ENCODE measurements around the gene DIABLO. TPM values are rescaled to one million over a fixed set of nuclear protein-coding genes. Genes with fewer than 3 reads are reported as not detected.

The DIABLO gene
- total RNA-seq, 2 experiments from 2014 or later = 40.3 to 46.1 TPM

Other genes with a start within 250 kb of the DIABLO start
- 1 to 10 TPM; 2.8 to 2.9 TPM for gene BCL7A, start 204.2 kb downstream of the DIABLO start, total RNA-seq
- gene MLXIP, start 147.3 kb downstream of the DIABLO start, total RNA-seq = 10 to 100 TPM; 36.1 to 36.4 TPM
- not detected for gene IL31, start 51.8 kb downstream of the DIABLO start, total RNA-seq
- under 1 TPM in 1 of 2 experiments, not detected in 1; 0.67 TPM for gene LRRC43, start 42.9 kb downstream of the DIABLO start, total RNA-seq
- gene B3GNT4, start 22.3 kb downstream of the DIABLO start, total RNA-seq = under 1 TPM; 0.19 to 0.76 TPM
- 10 to 100 TPM; 26.2 to 37.3 TPM for gene VPS33A, start 40.4 kb upstream of the DIABLO start, total RNA-seq
- gene CLIP1, start 196.6 kb upstream of the DIABLO start, total RNA-seq = 10 to 100 TPM; 56.2 to 75.7 TPM